Right lobe of liver (tissue), 6 donors: ENCODE measurements around the gene RUNX2. TPM values are rescaled to one million over a fixed set of nuclear protein-coding genes. Genes with fewer than 3 reads are reported as not detected.

Experiments
- ATAC-seq, 4 donors: fragments of 200-7000 bp; cut with Tn5 transposase; one replicate each; pipeline ENCODE4 v1.9.1; 2020; ENCODE audit warnings: mild to moderate bottlenecking in 4 of 4, moderate library complexity in 4 of 4
- DNase-seq, 3 donors: peaks; one replicate each; pipeline ENCODE4 v3.0.0-alpha.2; 2020
- H3K27ac ChIP-seq, 3 donors: fragments of 200-600 bp; one replicate each; pipeline ENCODE4 v1.8.0; 2022
- H3K27me3 ChIP-seq, 2 donors: fragments of 200-600 bp; one replicate each; pipeline ENCODE4 v1.8.0; 2022
- H3K36me3 ChIP-seq, 4 donors: fragments of 200-600 bp; sonication (generic) in 1 of 4; one replicate each; pipeline versions ENCODE4 v1.5.1 to v1.8.0; 2017 to 2022; ENCODE audit warnings: control low read depth in 1 of 4
- H3K4me1 ChIP-seq, 4 donors: fragments of 200-600 bp; sonication (generic) in 1 of 4; one replicate each; pipeline versions ENCODE4 v1.5.1 to v1.8.0; 2017 to 2022; ENCODE audit warnings: control low read depth in 1 of 4
- H3K4me3 ChIP-seq, 3 donors: fragments of 200-600 bp; one replicate each; pipeline ENCODE4 v1.8.0; 2022
- H3K9me3 ChIP-seq, 4 donors: fragments of 200-600 bp; sonication (generic) in 1 of 4; one replicate each; pipeline versions ENCODE4 v1.5.1 to v1.8.0; 2017 to 2022; ENCODE audit warnings: control low read depth in 1 of 4
- CTCF ChIP-seq, 4 donors: fragments of 200-600 bp in 3 of 4; fragments of 450-650 bp in 1 of 4; IDR thresholded peaks; one replicate each; pipeline versions ENCODE4 v1.5.1 to v1.8.0; 2016 to 2022; ENCODE audit warnings: antibody characterized with exemption in 4 of 4, mild to moderate bottlenecking in 2 of 4
- POLR2A ChIP-seq: fragments of 450-650 bp; IDR thresholded peaks from one replicate; pipeline ENCODE4 v1.6.1; 2017; ENCODE audit warnings: antibody characterized with exemption, mild to moderate bottlenecking
- WGBS: methylation state at CpG from one replicate; pipeline ENCODE4 v1.1.6; 2018; ENCODE audit warnings: low coverage, low lambda C conversion rate; ENCODE audit not compliant: insufficient coverage; ENCODE audit errors: missing lambda C conversion rate; 5-methylcytosine and 5-hydroxymethylcytosine counted together
- intact Hi-C, 2 donors: fragments of 100-400 bp; cut with DNase I; formaldehyde crosslinking; loops; one replicate each; pipeline versions ENCODE4 v1.11.2 to v1.14.1; 2022
- total RNA-seq, 6 experiments: library from RNA; depleted of rRNA in 2 of 6; stranded (reverse); fragments of >200 nt in 2 of 6; fragmentation: NEBNext Ultra II Directional in 3 of 6; extraction: Animal tissue kit (Norgen Biotek cat#: 25700) in 3 of 6; gene quantifications; one replicate each; pipeline versions ENCODE4 v1.1.0 to v1.2.4, GENCODE V29; 2016 to 2023
- donor health status: DM: no; HTN: yes; CAD: no.
- donor health status: DM: no; HTN: no; CAD: no.
- donor health status: DM: no; HTN: no; CAD: no.
- donor health status: DM: no; HTN: yes; CAD: no.
- donor health status: DM: no; HTN: yes; CAD: no.

Gene RUNX2
- total RNA-seq, 6 experiments from 2014 or later = 0.15 to 0.80 (median 0.43) TPM

- H3K27ac ChIP-seq = no peak overlapping the region
- no peak overlapping the region for H3K4me3 ChIP-seq
- H3K9me3 ChIP-seq = no peaks in the 10 kb centered on the region
- ATAC-seq (no peak), DNase-seq (no peak)
- no peaks in the 10 kb centered on the region for H3K4me1 ChIP-seq
- intact Hi-C loops = no loop called here
- WGBS = 72% methylated on average over 6 of the region's 6 CpGs
- no peak for TF ChIP-seq POLR2A
- TF ChIP-seq CTCF (IDR thresholded peaks at IDR 0.05) = no peak
- no peaks in the 10 kb centered on the region for H3K27me3 ChIP-seq
- H3K36me3 ChIP-seq = no peaks in the 10 kb centered on the region
Measured at GRCh38 chr6:45496085-45496433, 167.9 kb downstream of the RUNX2 start.

- whole genome bisulfite sequencing = 69% methylated on average over 1 of the region's 1 CpG
- no peaks in the 10 kb centered on the region for H3K9me3 ChIP-seq
- no peaks in the 10 kb centered on the region for H3K4me1 ChIP-seq
- no peaks in the 10 kb centered on the region for H3K36me3 ChIP-seq
- TF ChIP-seq POLR2A (no peak), CTCF (IDR thresholded peaks at IDR 0.05) (no peak)
- no peak for DNase-seq
- H3K4me3 ChIP-seq = no peak overlapping the region
- no peak for ATAC-seq
- no peak overlapping the region for H3K27ac ChIP-seq
- intact Hi-C loops = no loop called here
- no peaks in the 10 kb centered on the region for H3K27me3 ChIP-seq
Measured at GRCh38 chr6:45498591-45498990, 170.5 kb downstream of the RUNX2 start.

GRCh38 chr6:45500924-45501816, 173.0 kb downstream of the RUNX2 start:
- intact Hi-C loops = no loop called here
- Histone ChIP-seq H3K27me3 (no peaks in the 10 kb centered on the region), H3K36me3 (no peaks in the 10 kb centered on the region), H3K4me3 (no peak overlapping the region), H3K9me3 (no peaks in the 10 kb centered on the region), H3K27ac (no peak overlapping the region), H3K4me1 (no peaks in the 10 kb centered on the region)
- no peak for TF ChIP-seq POLR2A
- TF ChIP-seq CTCF (IDR thresholded peaks at IDR 0.05) = no peak
- no peak for DNase-seq
- WGBS = no CpG with 5 or more reads among the region's 6 CpGs
- ATAC-seq = no peak

- TF ChIP-seq CTCF (IDR thresholded peaks at IDR 0.05) (no peak), POLR2A (no peak)
- no peak overlapping the region for H3K4me3 ChIP-seq
- intact Hi-C loops = no loop called here
- DNase-seq (no peak), ATAC-seq (no peak)
- 93% methylated on average over 2 of the region's 6 CpGs for WGBS
- no peaks in the 10 kb centered on the region for H3K4me1 ChIP-seq
- no peak overlapping the region for H3K27ac ChIP-seq
- H3K9me3 ChIP-seq = no peaks in the 10 kb centered on the region
- no peaks in the 10 kb centered on the region for H3K36me3 ChIP-seq
- H3K27me3 ChIP-seq = no peaks in the 10 kb centered on the region
Measured at GRCh38 chr6:45502456-45502855, 174.3 kb downstream of the RUNX2 start.
